Fibroblast of lung (primary cell): ENCODE data around the gene APOM. TPM values are rescaled to one million over a fixed set of nuclear protein-coding genes. Genes with fewer than 3 reads are reported as not detected.

ENCODE experiments used
- DNase-seq, 2 donors: peaks; one replicate each; pipeline versions ENCODE4 v3.0.0 to v3.0.0-alpha.2; 2010; ENCODE audit warnings: low read depth in 2 of 2
- H2AFZ ChIP-seq: 2 replicates; pipeline ENCODE4 v1.5.1; 2012; ENCODE audit warnings: low read length, control low read depth, inconsistent platforms
- H3K27ac ChIP-seq: 2 replicates; pipeline ENCODE4 v1.5.1; 2011; ENCODE audit warnings: low read length, control low read depth; ENCODE audit not compliant: insufficient read depth
- H3K27me3 ChIP-seq: 2 replicates; pipeline ENCODE4 v1.5.1; 2011; ENCODE audit warnings: mild to moderate bottlenecking, low read length; ENCODE audit not compliant: control insufficient read depth, insufficient read depth
- H3K36me3 ChIP-seq: 2 replicates; pipeline ENCODE4 v1.5.1; 2011; ENCODE audit warnings: low read length; ENCODE audit not compliant: control insufficient read depth, insufficient read depth
- H3K4me1 ChIP-seq: 2 replicates; pipeline ENCODE4 v1.5.1; 2011; ENCODE audit warnings: low read length; ENCODE audit not compliant: control insufficient read depth, insufficient read depth; ENCODE audit errors: extremely low read depth
- H3K4me2 ChIP-seq: 2 replicates; pipeline ENCODE4 v1.5.1; 2011; ENCODE audit warnings: low read length, control low read depth; ENCODE audit not compliant: insufficient read depth; ENCODE audit errors: extremely low read depth
- H3K4me3 ChIP-seq, 4 experiments: fragments of 200-600 bp in 1 of 4; sonication (generic) in 1 of 4; replicated peaks in 1 of 4; 2 replicates each; pipeline ENCODE4 v1.5.1; 2011 to 2016; ENCODE audit warnings: low read length in 4 of 4, low read depth in 3 of 4, mild to moderate bottlenecking in 3 of 4, control low read depth in 2 of 4, inconsistent platforms in 1 of 4, mixed read lengths in 1 of 4; ENCODE audit not compliant: insufficient read depth in 1 of 4; ENCODE audit errors: control extremely low read depth in 1 of 4
- H3K79me2 ChIP-seq: 2 replicates; pipeline ENCODE4 v1.5.1; 2012; ENCODE audit warnings: mild to moderate bottlenecking, low read length, inconsistent platforms; ENCODE audit not compliant: control insufficient read depth, insufficient read depth
- H3K9ac ChIP-seq: 2 replicates; pipeline ENCODE4 v1.5.1; 2011; ENCODE audit warnings: mild to moderate bottlenecking, low read length, control low read depth; ENCODE audit not compliant: insufficient read depth
- H3K9me3 ChIP-seq: 2 replicates; pipeline ENCODE4 v1.5.1; 2012; ENCODE audit warnings: low read depth, low read length; ENCODE audit not compliant: control insufficient read depth, insufficient read depth
- H4K20me1 ChIP-seq: 2 replicates; pipeline ENCODE4 v1.5.1; 2011; ENCODE audit warnings: low read length; ENCODE audit not compliant: control insufficient read depth, insufficient read depth; ENCODE audit errors: extremely low read depth
- EZH2 ChIP-seq: IDR thresholded peaks from 2 replicates; pipeline ENCODE4 v1.5.1; 2012; ENCODE audit warnings: low read length, control low read depth, mild to moderate bottlenecking; ENCODE audit errors: missing control alignments
- polyA plus RNA-seq, 2 donors: library from polyadenylated mRNA; depleted of rRNA in 1 of 2; stranded (reverse) in 1 of 2; unstranded in 1 of 2; fragments of >200 nt; gene quantifications; 2 replicates each; pipeline ENCODE4 v1.2.1, GENCODE V29; 2011 to 2012; ENCODE audit warnings: missing spikeins in 1 of 2
- total RNA-seq: library from RNA; depleted of rRNA; stranded (reverse); fragments of >200 nt; gene quantifications from 2 replicates; pipeline ENCODE4 v1.2.1, GENCODE V29; 2014
- TF ChIP-seq, protein P1 (sequence below), 2 donors: IDR thresholded peaks in 1 of 2; conservative IDR thresholded peaks in 1 of 2; 1 replicate in 1 of 2; 2 replicates in 1 of 2; pipeline ENCODE4 v1.5.1; 2011 to 2012; ENCODE audit warnings: low read length in 2 of 2, control low read depth in 1 of 2, inconsistent platforms in 1 of 2, low read depth in 1 of 2, mild to moderate bottlenecking in 1 of 2

APOM gene
- total and polyA plus RNA-seq, 2 donors (not counting 1 experiment from before 2014, with no cell fraction given) = 0.99 to 3.9 TPM

DNA sequence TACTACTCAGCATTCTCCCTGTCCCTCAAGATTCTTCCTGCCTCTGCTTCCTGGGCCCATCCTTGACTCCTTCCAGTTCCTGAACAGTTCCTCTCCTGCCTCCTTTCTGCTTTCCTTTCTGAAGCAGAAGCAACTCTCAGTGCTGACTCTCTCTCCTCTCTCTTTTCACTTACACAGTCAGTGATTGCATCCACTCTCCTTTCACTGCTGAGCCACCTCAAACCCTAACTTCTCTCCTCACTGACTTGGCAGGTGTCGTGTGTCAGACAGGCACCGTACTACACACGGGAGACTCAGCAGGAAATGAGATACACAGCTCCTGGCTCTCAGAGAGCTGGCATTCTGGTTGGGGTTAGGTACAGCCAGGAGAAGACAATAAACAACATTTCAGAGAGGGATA lies 41.9 kb downstream of the APOM start:
- H4K20me1 ChIP-seq = no peaks in the 10 kb centered on the region
- no peaks in the 10 kb centered on the region for H3K9me3 ChIP-seq
- no peak overlapping the region for H2AFZ ChIP-seq
- H3K4me3 ChIP-seq = no peak overlapping the region
- H3K36me3 ChIP-seq = peaks cover 10% of the 10 kb centered on the region
- H3K9ac ChIP-seq = no peak overlapping the region
- no peak overlapping the region for H3K4me2 ChIP-seq
- H3K27ac ChIP-seq = no peak overlapping the region
- H3K79me2 ChIP-seq = peaks cover 19% of the 10 kb centered on the region
- H3K27me3 ChIP-seq = no peaks in the 10 kb centered on the region
- peaks cover 8% of the 10 kb centered on the region for H3K4me1 ChIP-seq
- TF ChIP-seq EZH2 = no peak
- TF ChIP-seq, protein P1, sequence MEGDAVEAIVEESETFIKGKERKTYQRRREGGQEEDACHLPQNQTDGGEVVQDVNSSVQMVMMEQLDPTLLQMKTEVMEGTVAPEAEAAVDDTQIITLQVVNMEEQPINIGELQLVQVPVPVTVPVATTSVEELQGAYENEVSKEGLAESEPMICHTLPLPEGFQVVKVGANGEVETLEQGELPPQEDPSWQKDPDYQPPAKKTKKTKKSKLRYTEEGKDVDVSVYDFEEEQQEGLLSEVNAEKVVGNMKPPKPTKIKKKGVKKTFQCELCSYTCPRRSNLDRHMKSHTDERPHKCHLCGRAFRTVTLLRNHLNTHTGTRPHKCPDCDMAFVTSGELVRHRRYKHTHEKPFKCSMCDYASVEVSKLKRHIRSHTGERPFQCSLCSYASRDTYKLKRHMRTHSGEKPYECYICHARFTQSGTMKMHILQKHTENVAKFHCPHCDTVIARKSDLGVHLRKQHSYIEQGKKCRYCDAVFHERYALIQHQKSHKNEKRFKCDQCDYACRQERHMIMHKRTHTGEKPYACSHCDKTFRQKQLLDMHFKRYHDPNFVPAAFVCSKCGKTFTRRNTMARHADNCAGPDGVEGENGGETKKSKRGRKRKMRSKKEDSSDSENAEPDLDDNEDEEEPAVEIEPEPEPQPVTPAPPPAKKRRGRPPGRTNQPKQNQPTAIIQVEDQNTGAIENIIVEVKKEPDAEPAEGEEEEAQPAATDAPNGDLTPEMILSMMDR (conservative IDR thresholded peaks at IDR 0.05 in 1 of 2, IDR thresholded peaks at IDR 0.05 in 1 of 2; ENCODE audit: low read depth in 1 of 2, low read length in 2 of 2) = no peak
- no peak for DNase-seq

DNA sequence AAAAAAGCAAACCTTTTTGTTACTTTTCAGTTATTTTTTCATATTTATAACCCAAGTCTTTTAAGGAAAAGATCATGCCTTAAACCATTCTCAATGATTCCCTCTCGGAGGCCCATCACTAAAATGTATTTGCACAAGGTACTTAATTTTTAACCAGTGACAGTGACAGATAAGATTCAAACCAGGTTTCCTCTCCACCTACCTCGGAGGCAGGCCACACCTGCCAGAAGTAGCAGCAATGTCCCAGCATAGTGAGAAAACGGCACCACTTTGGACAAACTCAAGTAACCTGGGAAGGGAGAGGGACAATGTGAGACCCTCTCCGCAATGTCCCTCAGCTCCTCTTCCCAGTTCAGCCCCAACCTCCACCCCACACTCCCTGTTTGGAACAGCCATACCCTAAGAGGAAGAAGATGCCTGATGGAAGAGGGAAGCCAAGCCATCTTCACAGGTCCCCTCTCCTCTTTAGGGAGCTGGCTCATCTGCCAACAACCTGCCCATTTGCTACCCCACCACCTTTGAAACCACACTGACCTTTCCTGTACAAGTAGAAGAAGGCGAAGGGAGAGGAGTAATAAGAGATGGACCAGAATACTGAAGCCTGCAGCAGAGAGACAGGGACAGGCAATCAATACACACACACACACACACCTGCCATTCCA lies 45.2 kb downstream of the APOM start:
- DNase-seq = no peak
- H3K36me3 ChIP-seq = no peaks in the 10 kb centered on the region
- H3K4me1 ChIP-seq = peaks cover 8% of the 10 kb centered on the region
- H3K79me2 ChIP-seq = peaks cover 22% of the 10 kb centered on the region
- no peaks in the 10 kb centered on the region for H4K20me1 ChIP-seq
- H3K27ac ChIP-seq = no peak overlapping the region
- H3K4me2 ChIP-seq = no peak overlapping the region
- TF ChIP-seq, protein P1 (conservative IDR thresholded peaks at IDR 0.05 in 1 of 2, IDR thresholded peaks at IDR 0.05 in 1 of 2; ENCODE audit: low read depth in 1 of 2, low read length in 2 of 2) = no peak
- no peak for TF ChIP-seq EZH2
- no peak overlapping the region for H3K9ac ChIP-seq
- peak overlapping the region in 1 of 4 experiments; percentile 10 for H3K4me3 ChIP-seq
- H2AFZ ChIP-seq = no peak overlapping the region
- no peaks in the 10 kb centered on the region for H3K27me3 ChIP-seq
- no peaks in the 10 kb centered on the region for H3K9me3 ChIP-seq

DNA sequence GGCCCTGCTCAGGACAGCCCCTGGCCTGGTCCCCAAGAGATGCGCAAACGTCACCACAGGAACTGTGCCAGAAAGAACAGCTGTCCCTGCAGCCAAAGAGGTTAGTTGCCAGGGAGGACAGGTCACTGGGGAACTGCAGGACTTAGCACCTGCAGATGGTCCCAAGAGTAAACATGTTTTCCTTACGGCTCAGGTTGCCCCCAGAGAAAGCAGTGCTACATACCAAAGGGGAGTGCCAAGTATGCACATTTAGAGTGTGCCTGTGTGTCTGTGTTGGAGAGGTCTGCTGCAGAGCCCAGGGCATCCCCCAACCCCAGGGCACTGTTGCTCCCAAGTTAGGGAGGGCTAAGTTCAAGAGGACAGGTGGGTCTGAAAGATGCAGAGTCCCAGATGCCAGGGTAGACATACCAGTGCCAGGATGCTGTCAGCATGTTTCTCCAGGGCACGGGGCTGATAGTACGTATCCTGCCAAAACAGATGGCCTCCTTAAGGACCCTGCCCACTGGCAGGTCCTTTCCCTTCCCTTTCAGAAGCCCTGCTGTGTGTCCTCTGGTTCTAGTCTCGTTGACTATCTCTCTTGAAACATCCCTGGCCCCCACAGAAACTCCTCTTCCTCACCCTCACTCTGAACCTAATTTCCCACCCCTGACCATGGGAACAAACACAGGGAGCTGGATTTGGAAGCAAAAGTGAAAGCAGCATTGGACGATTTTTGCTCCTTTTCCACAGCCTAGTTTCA lies 46.1 kb downstream of the APOM start:
- Histone ChIP-seq H3K9me3 (no peaks in the 10 kb centered on the region), H3K4me2 (peak overlapping the region; percentile 98), H2AFZ (no peak overlapping the region), H3K9ac (peak overlapping the region; percentile 96), H3K79me2 (peaks cover 22% of the 10 kb centered on the region), H3K4me1 (peaks cover 8% of the 10 kb centered on the region), H3K27me3 (no peaks in the 10 kb centered on the region), H3K27ac (peak overlapping the region; percentile 98), H3K4me3 (peak overlapping the region; percentile 76 to 93 (median 82)), H3K36me3 (no peaks in the 10 kb centered on the region), H4K20me1 (no peaks in the 10 kb centered on the region)
- TF ChIP-seq, protein P1 (conservative IDR thresholded peaks at IDR 0.05 in 1 of 2, IDR thresholded peaks at IDR 0.05 in 1 of 2; ENCODE audit: low read depth in 1 of 2, low read length in 2 of 2) = no peak
- no peak for TF ChIP-seq EZH2
- DNase-seq = peak; percentile 7 to 51
